ENCODE results near the gene IFT81.
"Not testable (repeated sequence)": the region's sequence is repeated elsewhere in the genome, so short reads cannot be mapped to it uniquely, and the experiment has no call there.

Gene IFT81

DNA sequence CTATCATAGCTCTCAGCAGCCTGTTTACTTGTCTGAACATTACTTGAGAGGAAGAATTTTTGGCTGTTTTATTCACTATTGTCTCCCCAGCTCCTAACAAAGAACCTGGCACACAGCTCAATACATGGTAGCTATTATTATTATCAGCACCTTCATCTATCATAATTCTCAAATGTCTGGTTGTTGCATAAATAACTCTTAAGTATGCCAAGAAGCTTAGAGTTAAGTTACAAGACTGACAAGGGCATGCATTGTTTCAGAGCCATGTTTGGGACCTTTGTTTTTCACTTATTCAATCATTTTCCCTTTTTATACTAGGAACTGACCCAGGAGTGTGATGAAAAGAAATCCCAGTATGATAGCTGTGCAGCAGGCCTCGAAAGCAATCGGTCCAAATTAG lies 79.4 kb downstream of the IFT81 start:
- Histone ChIP-seq H3K9me3 (no peaks in the 10 kb centered on the region), H3K27me3 (no peaks in the 10 kb centered on the region), H3K4me3 (ENCODE audit: low read depth in 1 of 2, low read length in 1 of 2) (no peak overlapping the region), H3K27ac (no peak overlapping the region), H3K36me3 (no peaks in the 10 kb centered on the region), H3K4me1 (ENCODE audit: control insufficient read depth in 1 of 2, insufficient read depth in 1 of 2, low read depth in 1 of 2, low read length in 1 of 2) (no peaks in the 10 kb centered on the region)
- TF ChIP-seq, protein P1, sequence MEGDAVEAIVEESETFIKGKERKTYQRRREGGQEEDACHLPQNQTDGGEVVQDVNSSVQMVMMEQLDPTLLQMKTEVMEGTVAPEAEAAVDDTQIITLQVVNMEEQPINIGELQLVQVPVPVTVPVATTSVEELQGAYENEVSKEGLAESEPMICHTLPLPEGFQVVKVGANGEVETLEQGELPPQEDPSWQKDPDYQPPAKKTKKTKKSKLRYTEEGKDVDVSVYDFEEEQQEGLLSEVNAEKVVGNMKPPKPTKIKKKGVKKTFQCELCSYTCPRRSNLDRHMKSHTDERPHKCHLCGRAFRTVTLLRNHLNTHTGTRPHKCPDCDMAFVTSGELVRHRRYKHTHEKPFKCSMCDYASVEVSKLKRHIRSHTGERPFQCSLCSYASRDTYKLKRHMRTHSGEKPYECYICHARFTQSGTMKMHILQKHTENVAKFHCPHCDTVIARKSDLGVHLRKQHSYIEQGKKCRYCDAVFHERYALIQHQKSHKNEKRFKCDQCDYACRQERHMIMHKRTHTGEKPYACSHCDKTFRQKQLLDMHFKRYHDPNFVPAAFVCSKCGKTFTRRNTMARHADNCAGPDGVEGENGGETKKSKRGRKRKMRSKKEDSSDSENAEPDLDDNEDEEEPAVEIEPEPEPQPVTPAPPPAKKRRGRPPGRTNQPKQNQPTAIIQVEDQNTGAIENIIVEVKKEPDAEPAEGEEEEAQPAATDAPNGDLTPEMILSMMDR (IDR thresholded peaks at IDR 0.05) = no peak

DNA sequence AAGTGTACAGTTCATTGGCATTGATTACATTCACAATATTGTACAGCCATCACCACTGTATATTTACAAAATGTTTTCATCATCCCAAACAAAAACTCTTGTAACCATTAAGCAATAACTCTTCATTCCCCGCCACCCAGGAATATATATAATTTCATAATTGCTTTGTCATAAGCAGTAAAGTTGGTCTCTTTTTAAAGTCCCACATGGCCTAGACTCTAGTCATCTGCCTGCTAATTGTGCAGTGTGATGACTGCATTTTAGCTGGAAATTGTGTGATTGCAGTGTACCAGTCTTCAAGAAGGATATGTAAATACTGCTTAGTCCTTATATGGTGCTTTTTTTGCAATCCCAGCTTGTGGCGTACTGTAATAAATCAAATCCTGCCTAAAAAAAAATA lies 81.8 kb downstream of the IFT81 start:
- no peaks in the 10 kb centered on the region for H3K4me1 ChIP-seq (ENCODE audit: control insufficient read depth in 1 of 2, insufficient read depth in 1 of 2, low read depth in 1 of 2, low read length in 1 of 2)
- H3K36me3 ChIP-seq = no peaks in the 10 kb centered on the region
- no peaks in the 10 kb centered on the region for H3K27me3 ChIP-seq
- H3K4me3 ChIP-seq (ENCODE audit: low read depth in 1 of 2, low read length in 1 of 2) = no peak overlapping the region
- H3K9me3 ChIP-seq = no peaks in the 10 kb centered on the region
- TF ChIP-seq, protein P1 (IDR thresholded peaks at IDR 0.05) = no peak
- H3K27ac ChIP-seq = no peak overlapping the region

DNA sequence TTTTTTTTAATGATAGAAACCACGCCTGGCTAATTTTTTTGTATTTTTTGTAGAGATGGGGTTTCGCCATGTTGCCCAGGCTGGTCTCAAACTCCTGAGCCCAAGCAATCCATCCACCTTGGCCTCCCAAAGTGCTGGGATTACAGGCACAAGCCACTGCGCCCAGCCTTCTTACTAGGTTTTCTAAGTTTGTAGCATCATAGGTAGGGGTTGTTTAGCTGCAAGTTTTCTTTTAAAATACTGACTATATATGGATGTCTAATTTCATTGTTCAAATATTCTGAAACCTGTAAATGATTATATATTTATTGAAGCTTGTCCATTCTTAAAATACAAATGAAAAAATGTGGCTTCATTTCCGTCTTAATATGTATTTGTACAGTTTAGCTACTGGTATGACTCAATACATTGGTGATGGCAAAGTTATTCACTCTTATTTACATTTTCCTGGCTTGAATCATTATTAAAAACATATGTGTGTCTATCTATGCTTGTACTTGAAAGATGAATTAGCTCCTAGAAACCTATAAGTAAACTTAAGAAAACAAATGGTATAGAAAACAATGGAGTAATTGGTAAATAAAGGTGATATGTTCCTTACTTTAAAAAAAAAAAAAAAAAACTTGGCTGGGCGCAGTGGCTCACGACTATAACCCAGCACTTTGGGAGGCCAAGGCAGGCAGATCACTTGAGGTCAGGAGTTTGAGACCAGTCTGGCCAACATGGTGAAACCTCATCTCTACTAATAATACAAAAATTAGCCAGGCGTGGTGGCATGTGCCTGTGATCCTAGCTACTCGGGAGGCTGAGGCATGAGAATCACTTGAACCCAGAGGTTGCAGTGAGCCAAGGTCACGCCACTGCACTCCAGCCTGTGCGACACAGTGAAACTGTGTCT lies 87.7 kb downstream of the IFT81 start:
- H3K4me3 ChIP-seq (ENCODE audit: low read depth in 1 of 2, low read length in 1 of 2); H3K36me3 ChIP-seq; H3K4me1 ChIP-seq (ENCODE audit: control insufficient read depth in 1 of 2, insufficient read depth in 1 of 2, low read depth in 1 of 2, low read length in 1 of 2); H3K27me3 ChIP-seq; H3K27ac ChIP-seq; H3K9me3 ChIP-seq: not testable (repeated sequence)

DNA sequence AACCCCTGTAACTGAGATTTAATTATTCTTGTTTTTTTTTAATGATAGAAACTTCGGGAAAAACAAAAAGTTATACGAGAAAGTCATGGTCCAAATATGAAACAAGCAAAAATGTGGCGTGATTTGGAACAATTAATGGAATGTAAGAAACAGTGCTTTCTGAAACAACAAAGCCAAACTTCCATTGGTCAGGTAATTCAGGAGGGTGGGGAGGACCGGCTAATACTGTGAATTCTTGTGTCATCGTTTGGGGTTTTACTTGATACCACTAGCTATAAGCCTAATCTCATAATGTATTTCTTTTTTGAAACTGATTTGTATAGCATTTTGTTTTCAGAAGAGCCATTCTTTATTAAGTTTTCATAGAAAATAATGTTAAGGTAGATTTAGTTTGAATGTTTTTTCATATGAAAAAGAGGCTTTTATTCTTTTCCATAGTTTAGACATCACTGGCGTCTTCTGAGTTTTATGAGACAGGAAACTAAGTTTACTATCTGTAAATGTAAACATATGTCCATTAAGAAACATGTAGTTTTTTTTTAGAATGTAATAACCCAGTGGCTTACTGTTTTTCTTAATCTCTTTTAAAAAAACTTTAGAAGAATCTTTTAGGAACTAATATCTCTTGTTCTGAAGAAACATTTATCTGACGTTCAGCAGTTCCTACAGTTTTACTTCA lies 94.0 kb downstream of the IFT81 start:
- Histone ChIP-seq H3K4me1 (ENCODE audit: control insufficient read depth in 1 of 2, insufficient read depth in 1 of 2, low read depth in 1 of 2, low read length in 1 of 2) (no peaks in the 10 kb centered on the region), H3K9me3 (no peaks in the 10 kb centered on the region), H3K4me3 (ENCODE audit: low read depth in 1 of 2, low read length in 1 of 2) (no peak overlapping the region), H3K27ac (no peak overlapping the region), H3K36me3 (no peaks in the 10 kb centered on the region), H3K27me3 (no peaks in the 10 kb centered on the region)
- TF ChIP-seq, protein P1 (IDR thresholded peaks at IDR 0.05) = no peak

- no peak overlapping the region for H3K4me3 ChIP-seq (ENCODE audit: low read depth in 1 of 2, low read length in 1 of 2)
- peaks cover 13 to 15% of the 10 kb centered on the region in 2 experiments for H3K4me1 ChIP-seq (ENCODE audit: control insufficient read depth in 1 of 2, insufficient read depth in 1 of 2, low read depth in 1 of 2, low read length in 1 of 2)
- TF ChIP-seq, protein P1 (IDR thresholded peaks at IDR 0.05) = no peak
- no peaks in the 10 kb centered on the region for H3K27me3 ChIP-seq
- no peaks in the 10 kb centered on the region for H3K9me3 ChIP-seq
- no peak overlapping the region for H3K27ac ChIP-seq
- H3K36me3 ChIP-seq = no peaks in the 10 kb centered on the region
These were observed 97.9 kb downstream of the IFT81 start for GRCh38 chr12:110222027-110222426.

DNA sequence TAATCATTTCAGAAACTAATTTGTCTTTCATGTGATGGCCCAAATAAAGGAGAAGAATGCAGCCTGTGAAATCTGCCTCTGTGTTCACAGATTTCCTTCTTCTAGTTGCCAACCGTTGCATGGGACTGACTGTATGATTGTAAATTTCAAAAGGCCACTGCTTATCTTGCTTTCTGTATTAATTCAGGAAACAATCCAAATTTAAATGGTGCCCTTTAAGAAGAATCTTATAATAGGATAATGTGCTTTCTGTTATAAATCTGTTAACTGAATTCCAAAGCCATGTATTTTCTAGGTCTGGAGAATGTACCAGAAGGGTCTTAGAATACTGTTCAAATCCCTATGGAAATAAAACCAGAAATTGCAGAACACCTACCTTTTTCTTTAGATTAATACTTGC lies 98.3 kb downstream of the IFT81 start:
- Histone ChIP-seq H3K27me3 (no peaks in the 10 kb centered on the region), H3K4me3 (ENCODE audit: low read depth in 1 of 2, low read length in 1 of 2) (no peak overlapping the region), H3K36me3 (no peaks in the 10 kb centered on the region), H3K9me3 (no peaks in the 10 kb centered on the region), H3K4me1 (ENCODE audit: control insufficient read depth in 1 of 2, insufficient read depth in 1 of 2, low read depth in 1 of 2, low read length in 1 of 2) (peaks cover 13 to 15% of the 10 kb centered on the region in 2 experiments), H3K27ac (no peak overlapping the region)
- TF ChIP-seq, protein P1 (IDR thresholded peaks at IDR 0.05) = no peak

Data from neutrophil (primary cell).